Stimulated activated CD4-positive, alpha-beta T cell treated with anti-CD3 and anti-CD28 coated beads, Interleukin-1b, Interleukin-23, amount 100 ng/mL, for 1 hour (primary cell): ENCODE results near the gene MTIF3.

Experiments used
- DNase-seq, 2 donors: peaks; one replicate each; pipeline ENCODE4 v3.0.0-alpha.2; 2020; ENCODE audit warnings: low read depth in 2 of 2

MTIF3 gene

DNA sequence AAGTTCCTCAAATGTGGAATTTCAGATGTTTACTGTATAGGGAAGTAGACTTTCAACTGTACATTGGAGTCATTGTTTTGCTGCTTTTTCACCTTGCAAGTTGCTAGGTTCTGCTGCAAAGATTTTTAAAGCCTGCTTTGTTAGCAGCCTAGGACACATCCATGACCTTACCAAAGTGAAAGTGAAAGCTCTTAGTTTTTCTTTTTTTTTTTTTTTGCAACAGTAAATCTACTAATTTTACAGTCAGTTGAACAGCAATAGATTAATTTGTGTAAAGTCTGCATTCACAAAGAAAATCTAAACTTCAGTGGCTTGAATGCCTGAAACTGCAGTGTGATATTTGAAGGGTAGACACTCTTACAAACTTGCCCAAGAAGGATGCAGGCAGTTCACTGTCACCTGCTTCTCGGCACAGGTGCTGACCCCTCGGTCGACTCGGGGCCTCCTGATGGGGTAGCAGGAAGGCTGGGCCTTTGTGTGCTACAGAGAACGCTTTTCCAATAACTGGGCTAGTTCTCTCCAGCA, 5.0 kb upstream of the MTIF3 start:
- DNase-seq = no peak

- no peak for DNase-seq
Measured at GRCh38 chr13:27450921-27451471, 632 bp upstream of the MTIF3 start.

DNA sequence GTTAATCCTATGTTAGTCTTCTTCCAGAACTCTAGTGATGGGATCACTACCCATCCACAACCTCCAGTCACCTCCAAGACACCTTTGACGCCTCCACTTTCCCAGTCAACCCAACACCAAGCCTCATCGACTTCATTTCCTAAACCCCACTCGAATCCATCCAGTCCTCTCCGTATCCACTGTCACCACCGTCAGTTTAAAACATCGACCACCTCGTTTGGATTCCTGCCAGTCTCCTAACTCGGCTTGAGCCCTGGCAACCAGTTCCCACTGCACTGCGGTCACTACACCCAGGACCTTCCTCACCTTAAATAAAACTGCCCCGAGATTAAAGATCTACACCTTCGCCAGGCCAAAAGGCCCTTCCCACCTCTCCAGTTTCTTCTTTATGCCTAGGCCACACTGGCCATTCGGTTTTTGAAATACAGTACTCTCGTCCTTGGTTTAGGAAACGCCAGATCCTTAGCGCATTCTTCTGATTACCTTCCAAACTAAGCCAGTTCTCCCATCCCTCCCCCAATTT, 1.2 kb downstream of the MTIF3 start:
- DNase-seq = no peak

- DNase-seq = no peak
Measured at GRCh38 chr13:27448308-27448707, 2.1 kb downstream of the MTIF3 start.

GRCh38 chr13:27446986-27447583, 3.3 kb downstream of the MTIF3 start:
- no peak for DNase-seq

GRCh38 chr13:27442797-27443196, 7.6 kb downstream of the MTIF3 start:
- DNase-seq = no peak

- no peak for DNase-seq
Measured at GRCh38 chr13:27442071-27442647, 8.2 kb downstream of the MTIF3 start.

DNA sequence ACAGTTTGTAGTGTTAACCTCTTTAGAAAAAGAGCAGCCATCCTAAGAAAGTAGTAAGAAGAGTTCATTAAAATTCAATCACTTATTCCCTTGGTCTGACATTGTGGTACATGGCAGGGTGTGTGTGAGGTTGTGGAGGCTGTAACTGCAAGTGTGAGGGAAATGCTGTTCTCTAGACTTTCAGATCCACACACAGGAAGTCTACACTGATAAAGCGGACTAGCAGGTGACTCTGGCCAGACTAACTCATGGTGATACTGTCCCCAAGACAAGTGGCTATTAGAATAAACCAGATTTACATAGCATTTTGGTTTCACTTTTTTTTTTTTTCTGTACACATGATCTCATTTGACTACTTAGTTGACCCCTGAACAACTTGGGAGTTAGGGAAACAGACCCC, 10.0 kb downstream of the MTIF3 start:
- no peak for DNase-seq

- no peak for DNase-seq
Measured at GRCh38 chr13:27437126-27437525, 13.2 kb downstream of the MTIF3 start.

- no peak for DNase-seq
Measured at GRCh38 chr13:27432611-27433210, 17.7 kb downstream of the MTIF3 start.

DNA sequence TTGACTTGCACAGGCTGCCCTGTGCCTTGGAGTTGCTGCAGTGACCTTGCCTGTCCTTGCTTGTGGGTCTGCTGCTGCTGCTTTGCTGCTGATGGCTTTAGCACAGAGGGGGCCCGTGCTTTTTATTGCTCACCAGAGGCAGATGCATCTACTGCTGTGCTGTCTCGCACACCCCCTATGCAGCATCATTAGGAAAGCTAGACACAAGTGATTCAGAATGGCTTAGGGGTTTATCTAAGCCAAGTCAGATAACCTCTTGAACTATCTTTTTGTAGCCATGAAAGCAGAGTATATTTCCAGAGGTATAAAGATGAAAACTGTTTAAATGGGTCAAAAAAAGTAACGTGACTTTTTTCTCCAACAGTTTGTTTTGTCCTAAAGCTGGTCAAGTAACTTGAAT, 18.2 kb downstream of the MTIF3 start:
- DNase-seq = no peak

GRCh38 chr13:27428160-27428559, 22.2 kb downstream of the MTIF3 start:
- DNase-seq = no peak

DNA sequence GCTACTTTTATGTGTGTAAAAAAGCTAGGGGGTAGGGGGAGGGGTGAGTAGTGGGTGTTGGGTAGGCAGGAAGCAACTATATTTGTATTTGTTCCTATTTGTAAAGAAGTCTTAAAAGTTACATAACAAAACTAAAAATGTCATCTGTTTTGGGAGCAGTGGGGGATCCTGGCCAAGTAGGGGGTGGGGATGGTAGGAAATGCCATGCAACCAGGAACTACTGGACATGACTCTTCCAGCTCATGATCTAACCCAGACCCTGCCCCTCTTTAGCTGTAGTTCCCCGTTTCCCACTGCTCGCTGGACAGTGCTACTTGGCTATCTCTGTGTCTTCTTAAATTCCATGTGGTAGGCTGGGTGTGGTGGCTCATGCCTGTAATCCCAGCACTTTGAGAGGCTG, 22.7 kb downstream of the MTIF3 start:
- no peak for DNase-seq

DNA sequence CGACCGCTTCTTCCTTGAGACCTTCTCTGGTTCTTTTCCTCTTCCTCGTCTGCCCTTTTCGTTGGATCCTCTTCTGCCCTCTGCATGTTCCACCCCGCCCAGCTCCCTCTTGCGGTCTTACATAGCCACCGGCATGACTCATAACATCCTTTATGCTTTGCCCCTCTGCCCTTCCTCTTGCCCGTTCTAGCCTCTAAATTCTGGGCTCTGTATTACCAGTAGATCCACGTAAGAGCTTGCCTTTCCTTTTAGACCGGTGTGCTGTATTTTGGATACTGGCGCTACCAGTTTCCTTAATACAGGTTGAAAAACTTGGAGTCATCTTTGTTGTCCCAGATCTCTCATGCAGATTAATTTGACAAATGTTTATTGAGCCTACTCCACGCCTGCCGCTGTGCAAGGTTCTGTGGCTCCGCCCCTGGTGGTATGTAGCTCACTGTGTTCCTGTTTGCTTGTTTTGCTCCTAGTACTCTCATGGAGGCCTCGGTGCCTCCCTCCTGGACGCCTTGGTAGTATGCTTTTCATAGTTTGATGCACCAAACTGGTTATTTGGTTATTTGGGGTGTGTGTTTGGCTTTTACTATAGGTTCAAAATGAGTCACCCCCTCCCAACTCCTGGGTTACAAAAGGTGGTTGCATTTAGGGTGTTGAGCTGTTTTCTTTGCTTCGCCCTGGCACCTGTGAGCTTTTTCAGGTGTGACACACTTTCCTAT, 24.3 kb downstream of the MTIF3 start:
- peak; percentile 39 to 50 for DNase-seq

- no peak for DNase-seq
Measured at GRCh38 chr13:27425158-27425917, 25.0 kb downstream of the MTIF3 start.

- DNase-seq = peak; percentile 74 to 83
Measured at GRCh38 chr13:27424246-27425157, 25.9 kb downstream of the MTIF3 start, which contains the start of gene GTF3A. Gene GTF3A (plus strand): TSS chr13:27424619.

GRCh38 chr13:27423333-27423732, 27.0 kb downstream of the MTIF3 start:
- DNase-seq = no peak

DNA sequence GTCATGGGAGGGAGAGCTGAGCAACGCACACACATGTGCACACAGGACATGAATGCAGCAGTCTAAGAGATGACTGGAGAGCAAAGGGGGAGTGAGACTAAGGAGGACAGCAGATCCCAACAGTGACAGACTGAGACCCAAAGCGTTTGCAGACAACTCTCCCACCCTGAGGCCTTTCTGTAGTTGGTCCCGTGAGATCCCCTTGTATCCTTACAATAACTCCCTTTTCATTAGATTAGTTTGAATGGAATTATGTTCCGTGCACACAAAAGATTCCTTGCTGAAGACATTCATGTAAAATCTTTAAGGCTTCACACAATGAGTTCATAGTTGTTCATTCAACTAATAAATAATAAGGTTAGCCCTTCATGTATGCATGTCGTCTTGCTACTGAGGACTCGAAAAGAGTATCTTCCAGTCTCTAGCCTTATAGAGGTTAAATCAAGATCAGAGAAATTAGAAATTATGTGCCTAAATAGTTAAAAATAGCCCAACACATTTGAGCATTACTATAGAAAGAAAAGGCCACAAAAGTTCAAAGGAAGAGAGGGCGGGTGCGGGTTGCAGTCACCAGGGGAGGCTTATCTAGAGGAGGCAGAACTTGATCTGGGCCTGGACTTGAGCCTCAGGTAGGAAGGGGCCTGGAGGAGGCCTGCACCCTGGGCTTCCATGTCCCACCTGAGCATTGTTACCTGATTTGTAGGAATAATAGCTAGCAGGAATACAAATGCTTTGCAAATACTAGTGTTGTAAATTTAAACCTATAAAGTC, 29.1 kb downstream of the MTIF3 start:
- no peak for DNase-seq

- no peak for DNase-seq
Measured at GRCh38 chr13:27419328-27419727, 31.0 kb downstream of the MTIF3 start.
